Esophagus muscularis mucosa (tissue), 3 donors: ENCODE data around the gene FXYD7.
"Not testable (repeated sequence)": the region's sequence is repeated elsewhere in the genome, so short reads cannot be mapped to it uniquely, and the experiment has no call there.

Experiments used
- POLR2A ChIP-seq: fragments of 450-650 bp; IDR thresholded peaks from one replicate; pipeline ENCODE4 v1.6.1; 2017; ENCODE audit warnings: antibody characterized with exemption, moderate library complexity, mild to moderate bottlenecking, low read depth
- POLR2AphosphoS5 ChIP-seq, 2 donors: sonication (generic); formaldehyde crosslinking; IDR thresholded peaks; one replicate each; pipeline ENCODE4 v1.6.1; 2017; ENCODE audit warnings: antibody characterized with exemption in 2 of 2
- TF ChIP-seq, protein P1 (sequence below), 3 experiments: fragments of 200-600 bp in 2 of 3; fragments of 450-650 bp in 1 of 3; sonication (generic) in 2 of 3; IDR thresholded peaks; one replicate each; pipeline ENCODE4 v1.5.1; 2017 to 2019; ENCODE audit warnings: antibody characterized with exemption in 3 of 3, mild to moderate bottlenecking in 2 of 3, moderate library complexity in 1 of 3

DNA sequence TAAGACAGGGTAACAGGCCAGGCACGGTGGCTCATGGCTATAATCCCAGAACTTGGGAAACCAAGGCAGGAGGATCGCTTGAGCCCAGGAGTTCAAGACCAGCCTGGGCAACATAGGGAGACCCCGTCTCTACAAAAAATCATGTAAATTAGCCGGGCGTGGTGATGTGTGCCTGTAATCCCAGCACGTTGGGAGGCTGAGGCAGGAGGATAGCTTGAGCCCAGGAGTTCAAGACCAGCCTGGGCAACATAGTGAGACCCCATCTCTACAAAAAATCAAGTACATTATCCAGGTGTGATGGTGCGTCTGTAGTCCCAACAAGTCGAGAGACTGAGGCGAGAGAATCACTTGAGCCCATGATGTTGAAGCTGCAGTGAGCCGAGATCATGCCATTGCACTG lies 39.4 kb upstream of the FXYD7 start:
- TF ChIP-seq POLR2A; POLR2AphosphoS5 (IDR thresholded peaks at IDR 0.05): not testable (repeated sequence)
- TF ChIP-seq, protein P1, sequence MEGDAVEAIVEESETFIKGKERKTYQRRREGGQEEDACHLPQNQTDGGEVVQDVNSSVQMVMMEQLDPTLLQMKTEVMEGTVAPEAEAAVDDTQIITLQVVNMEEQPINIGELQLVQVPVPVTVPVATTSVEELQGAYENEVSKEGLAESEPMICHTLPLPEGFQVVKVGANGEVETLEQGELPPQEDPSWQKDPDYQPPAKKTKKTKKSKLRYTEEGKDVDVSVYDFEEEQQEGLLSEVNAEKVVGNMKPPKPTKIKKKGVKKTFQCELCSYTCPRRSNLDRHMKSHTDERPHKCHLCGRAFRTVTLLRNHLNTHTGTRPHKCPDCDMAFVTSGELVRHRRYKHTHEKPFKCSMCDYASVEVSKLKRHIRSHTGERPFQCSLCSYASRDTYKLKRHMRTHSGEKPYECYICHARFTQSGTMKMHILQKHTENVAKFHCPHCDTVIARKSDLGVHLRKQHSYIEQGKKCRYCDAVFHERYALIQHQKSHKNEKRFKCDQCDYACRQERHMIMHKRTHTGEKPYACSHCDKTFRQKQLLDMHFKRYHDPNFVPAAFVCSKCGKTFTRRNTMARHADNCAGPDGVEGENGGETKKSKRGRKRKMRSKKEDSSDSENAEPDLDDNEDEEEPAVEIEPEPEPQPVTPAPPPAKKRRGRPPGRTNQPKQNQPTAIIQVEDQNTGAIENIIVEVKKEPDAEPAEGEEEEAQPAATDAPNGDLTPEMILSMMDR (IDR thresholded peaks at IDR 0.05), result not testable (repeated sequence)
